HEK293 (cell line): ENCODE data around the gene ACSM5.

Source experiments
- CTCF ChIA-PET: fragments of 350-600 bp; formaldehyde crosslinking; extraction: SDS; loops from one replicate; lab custom pipeline; 2021; ENCODE audit warnings: antibody characterized with exemption; lab: Yijun Ruan, JAX
- POLR2A ChIA-PET: fragments of 300-600 bp; formaldehyde crosslinking; extraction: SDS; loops from one replicate; lab custom pipeline; 2020; ENCODE audit warnings: antibody characterized with exemption, inconsistent platforms; lab: Yijun Ruan, JAX
- H3K27ac ChIP-seq: fragments of 200-500 bp; sonication (Bioruptor generic); 2 replicates; pipeline ENCODE4 v1.5.1; 2014; ENCODE audit warnings: low read depth, low read length, control low read depth, inconsistent platforms; ENCODE audit errors: extremely low read depth
- H3K36me3 ChIP-seq, 2 experiments: fragments of 200-500 bp in 1 of 2; sonication (Bioruptor generic) in 1 of 2; 1 replicate in 1 of 2; 2 replicates in 1 of 2; pipeline ENCODE4 v1.5.1; 2014 to 2017; ENCODE audit warnings: inconsistent platforms in 2 of 2, low read length in 2 of 2; ENCODE audit not compliant: control insufficient read depth in 2 of 2, insufficient read depth in 1 of 2
- H3K4me1 ChIP-seq: fragments of 200-500 bp; sonication (Bioruptor generic); 2 replicates; pipeline ENCODE4 v1.5.1; 2014; ENCODE audit warnings: mild to moderate bottlenecking, low read length, inconsistent platforms; ENCODE audit not compliant: control insufficient read depth, insufficient read depth
- H3K4me3 ChIP-seq: 2 replicates; pipeline ENCODE4 v1.5.1; 2011; ENCODE audit warnings: low read depth, mild to moderate bottlenecking, control low read depth, low read length, moderate library complexity
- H3K9me3 ChIP-seq: fragments of 200-500 bp; sonication (Bioruptor generic); 2 replicates; pipeline ENCODE4 v1.5.1; 2014; ENCODE audit warnings: low read depth, low read length, inconsistent platforms; ENCODE audit not compliant: control insufficient read depth, insufficient read depth
- EGR2 ChIP-seq: fragments of 450-650 bp; formaldehyde crosslinking; IDR thresholded peaks from 2 replicates; pipeline ENCODE4 v1.5.1; 2016; ENCODE audit warnings: low read depth, missing biosample characterization, missing genetic modification characterization
- KLF8 ChIP-seq: fragments of 450-650 bp; formaldehyde crosslinking; IDR thresholded peaks from 2 replicates; pipeline ENCODE4 v1.5.1; 2016; ENCODE audit warnings: missing biosample characterization, missing genetic modification characterization
- PATZ1 ChIP-seq: fragments of 450-650 bp; formaldehyde crosslinking; IDR thresholded peaks from 2 replicates; pipeline ENCODE4 v1.5.1; 2016; ENCODE audit warnings: missing biosample characterization, missing genetic modification characterization
- SP2 ChIP-seq: fragments of 450-650 bp; formaldehyde crosslinking; IDR thresholded peaks from 2 replicates; pipeline ENCODE4 v1.5.1; 2016; ENCODE audit warnings: missing biosample characterization, missing genetic modification characterization
- ZBTB26 ChIP-seq: fragments of 450-650 bp; formaldehyde crosslinking; optimal IDR thresholded peaks from 2 replicates; pipeline ENCODE3; 2016; ENCODE audit warnings: missing biosample characterization, mild to moderate bottlenecking, missing genetic modification characterization
- ZBTB49 ChIP-seq: fragments of 450-650 bp; formaldehyde crosslinking; IDR thresholded peaks from 2 replicates; pipeline ENCODE4 v1.5.1; 2016; ENCODE audit warnings: missing biosample characterization, missing genetic modification characterization, low read depth
- ZFP3 ChIP-seq: fragments of 450-650 bp; formaldehyde crosslinking; IDR thresholded peaks from 2 replicates; pipeline ENCODE4 v1.5.1; 2016; ENCODE audit warnings: low read depth, missing biosample characterization, missing genetic modification characterization
- ZNF157 ChIP-seq: fragments of 450-650 bp; formaldehyde crosslinking; IDR thresholded peaks from 2 replicates; pipeline ENCODE4 v1.5.1; 2016; ENCODE audit warnings: missing biosample characterization, missing genetic modification characterization
- ZNF169 ChIP-seq: fragments of 450-650 bp; formaldehyde crosslinking; IDR thresholded peaks from 2 replicates; pipeline ENCODE4 v1.5.1; 2016; ENCODE audit warnings: missing biosample characterization, missing genetic modification characterization
- ZNF174 ChIP-seq: fragments of 450-650 bp; formaldehyde crosslinking; IDR thresholded peaks from 2 replicates; pipeline ENCODE4 v1.5.0; 2017; ENCODE audit warnings: missing biosample characterization, mild to moderate bottlenecking, missing genetic modification characterization
- ZNF19 ChIP-seq: fragments of 450-650 bp; formaldehyde crosslinking; IDR thresholded peaks from 2 replicates; pipeline ENCODE4; 2016; ENCODE audit warnings: missing biosample characterization, missing genetic modification characterization, low read depth
- ZNF214 ChIP-seq: fragments of 450-650 bp; formaldehyde crosslinking; IDR thresholded peaks from 2 replicates; pipeline ENCODE4 v1.5.1; 2017; ENCODE audit warnings: missing biosample characterization, mild to moderate bottlenecking, missing genetic modification characterization, borderline replicate concordance
- ZNF274 ChIP-seq, 2 experiments: fragments of 200-500 bp in 1 of 2; fragments of 450-650 bp in 1 of 2; sonication (Bioruptor generic) in 1 of 2; formaldehyde crosslinking in 1 of 2; IDR thresholded peaks; 2 replicates each; pipeline versions ENCODE4 v1.5.1 to v1.6.1; 2014 to 2016; ENCODE audit warnings: borderline replicate concordance in 1 of 2, inconsistent platforms in 1 of 2, low read length in 1 of 2, missing biosample characterization in 1 of 2, missing genetic modification characterization in 1 of 2
- ZNF37A ChIP-seq: fragments of 450-650 bp; IDR thresholded peaks from 2 replicates; pipeline ENCODE4 v1.5.1; 2018; ENCODE audit warnings: missing biosample characterization, missing genetic modification characterization
- ZNF473 ChIP-seq: fragments of 450-650 bp; formaldehyde crosslinking; IDR thresholded peaks from 2 replicates; pipeline ENCODE4 v1.5.1; 2017; ENCODE audit warnings: missing biosample characterization, missing genetic modification characterization
- ZNF513 ChIP-seq: fragments of 450-650 bp; IDR thresholded peaks from 2 replicates; pipeline ENCODE4 v1.5.1; 2018; ENCODE audit warnings: missing biosample characterization, missing genetic modification characterization
- ZNF530 ChIP-seq: fragments of 450-650 bp; formaldehyde crosslinking; IDR thresholded peaks from 2 replicates; pipeline ENCODE4 v1.5.1; 2016; ENCODE audit warnings: low read depth, missing biosample characterization, missing genetic modification characterization
- ZNF560 ChIP-seq: fragments of 450-650 bp; formaldehyde crosslinking; IDR thresholded peaks from 2 replicates; pipeline ENCODE4 v1.5.1; 2017; ENCODE audit warnings: missing biosample characterization, missing genetic modification characterization, borderline replicate concordance
- ZNF600 ChIP-seq: fragments of 450-650 bp; formaldehyde crosslinking; IDR thresholded peaks from 2 replicates; pipeline ENCODE4 v1.5.1; 2016; ENCODE audit warnings: missing biosample characterization, missing genetic modification characterization
- ZNF624 ChIP-seq: fragments of 450-650 bp; formaldehyde crosslinking; IDR thresholded peaks from 2 replicates; pipeline ENCODE4 v1.5.1; 2017; ENCODE audit warnings: missing biosample characterization, missing genetic modification characterization
- ZNF629 ChIP-seq: fragments of 450-650 bp; formaldehyde crosslinking; IDR thresholded peaks from 2 replicates; pipeline ENCODE4 v1.5.1; 2017; ENCODE audit warnings: missing biosample characterization, missing genetic modification characterization
- ZNF664 ChIP-seq: fragments of 450-650 bp; formaldehyde crosslinking; IDR thresholded peaks from 2 replicates; pipeline ENCODE4 v1.5.1; 2016; ENCODE audit warnings: missing biosample characterization, missing genetic modification characterization
- ZNF701 ChIP-seq: fragments of 450-650 bp; formaldehyde crosslinking; IDR thresholded peaks from 2 replicates; pipeline ENCODE4 v1.5.1; 2016; ENCODE audit warnings: missing biosample characterization, missing genetic modification characterization
- ZNF704 ChIP-seq: fragments of 450-650 bp; formaldehyde crosslinking; IDR thresholded peaks from 2 replicates; pipeline ENCODE4 v1.5.1; 2016; ENCODE audit warnings: missing biosample characterization, missing genetic modification characterization
- ZNF76 ChIP-seq: fragments of 450-650 bp; formaldehyde crosslinking; IDR thresholded peaks from 2 replicates; pipeline ENCODE4; 2016; ENCODE audit warnings: low read depth, missing biosample characterization, missing genetic modification characterization, borderline replicate concordance
- ZSCAN16 ChIP-seq: fragments of 450-650 bp; formaldehyde crosslinking; IDR thresholded peaks from 2 replicates; pipeline ENCODE4 v1.5.1; 2016; ENCODE audit warnings: missing biosample characterization, missing genetic modification characterization

Gene ACSM5

GRCh38 chr16:20409398-20410120 is at the start of gene ACSM5:
Gene ACSM5 (plus strand): TSS chr16:20409534. CDS start chr16:20411485, 1,951 bp downstream.
- H3K36me3 ChIP-seq, result no peaks in the 10 kb centered on the region
- ChIA-PET CTCF (no interaction called here), POLR2A (no interaction called here)
- TF ChIP-seq ZFP3 (tag by site-specific recombination), result no peak
- TF ChIP-seq ZBTB49, result no peak
- no peak for TF ChIP-seq ZNF19 (tag by site-specific recombination)
- no peak for TF ChIP-seq ZNF174 (tag by site-specific recombination)
- no peak for TF ChIP-seq ZNF530 (tag by site-specific recombination)
- TF ChIP-seq ZNF701 (tag by site-specific recombination), result no peak
- no peak for TF ChIP-seq ZNF624
- TF ChIP-seq ZNF664 (tag by site-specific recombination), result no peak
- TF ChIP-seq SP2 (tag by site-specific recombination), result no peak
- no peak for TF ChIP-seq ZNF629
- no peak for TF ChIP-seq ZNF214 (tag by site-specific recombination)
- TF ChIP-seq ZNF560 (tag by site-specific recombination), result no peak
- no peak for TF ChIP-seq ZNF513 (tag by site-specific recombination)
- no peak for TF ChIP-seq ZBTB26 (tag by site-specific recombination)
- no peak within 1 kb of the TSS for H3K27ac ChIP-seq
- no peaks in the 10 kb centered on the region for H3K4me1 ChIP-seq
- no peaks in the 10 kb centered on the region for H3K9me3 ChIP-seq
- no peak within 1 kb of the TSS for H3K4me3 ChIP-seq

- H3K9me3 ChIP-seq, result no peaks in the 10 kb centered on the region
- no peak overlapping the region for H3K4me3 ChIP-seq
- ChIA-PET POLR2A (no interaction called here), CTCF (interaction anchor here (0.6 to 2.3 kb wide), 8 partner anchors 9 to 778 kb away, joined by 3 to 21 read pairs (median 4); no protein-coding TSS in a partner anchor)
- no peaks in the 10 kb centered on the region for H3K4me1 ChIP-seq
- no peak overlapping the region for H3K27ac ChIP-seq
- H3K36me3 ChIP-seq, result no peaks in the 10 kb centered on the region
- TF ChIP-seq ZFP3 (tag by site-specific recombination) (no peak), ZNF76 (tag by site-specific recombination) (no peak), ZNF473 (tag by site-specific recombination) (no peak), ZNF37A (tag by site-specific recombination) (no peak), ZNF157 (no peak), ZSCAN16 (tag by site-specific recombination) (no peak), KLF8 (tag by site-specific recombination) (no peak), ZNF600 (tag by site-specific recombination) (no peak), ZNF169 (tag by site-specific recombination) (no peak), ZNF704 (tag by site-specific recombination) (no peak), PATZ1 (no peak), EGR2 (tag by site-specific recombination) (no peak), ZNF274 (IDR thresholded peaks at IDR 0.05; ENCODE audit: low read length) (no peak), ZNF274 (tag by site-specific recombination; IDR thresholded peaks at IDR 0.05; ENCODE audit: borderline replicate concordance) (no peak)
Observed at GRCh38 chr16:20359997-20360396, 49.3 kb upstream of the ACSM5 start.
